T-helper 2 cell treated with Interferon-gamma antibody and Interleukin-4, amounts not matched to agents 5 μg/mL and 100 μg/mL, for 36 hours (primary cell): ENCODE results near the gene MAVS.
A peak's percentile ranks its signal among the peaks of the same experiment; 100 is the strongest.
"Not testable (repeated sequence)": the region's sequence is repeated elsewhere in the genome, so short reads cannot be mapped to it uniquely, and the experiment has no call there.

ENCODE experiments used
- DNase-seq: peaks from one replicate; pipeline ENCODE4 v3.0.0; 2021; ENCODE audit warnings: low spot score
- H3K27ac Mint-ChIP-seq: one replicate; pipeline ENCODE4 v1.8.0; 2021; ENCODE audit warnings: mild to moderate bottlenecking, mixed read lengths
- H3K27me3 Mint-ChIP-seq: one replicate; pipeline ENCODE4 v1.8.0; 2021; ENCODE audit warnings: low read depth, mixed read lengths
- H3K36me3 Mint-ChIP-seq: one replicate; pipeline ENCODE4 v1.8.0; 2021; ENCODE audit warnings: low read depth, mixed read lengths
- H3K4me1 Mint-ChIP-seq: one replicate; pipeline ENCODE4 v1.8.0; 2021; ENCODE audit warnings: low read depth, mixed read lengths
- H3K4me3 Mint-ChIP-seq: one replicate; pipeline ENCODE4 v1.8.0; 2022; ENCODE audit warnings: mild to moderate bottlenecking, moderate library complexity, mixed read lengths
- H3K9me3 Mint-ChIP-seq: one replicate; pipeline ENCODE4 v1.8.0; 2021; ENCODE audit warnings: mixed read lengths

Gene MAVS

GRCh38 chr20:3890999-3891929 lies 44.6 kb downstream of the MAVS start:
- H3K9me3 Mint-ChIP-seq: no peaks in the 10 kb centered on the region

GRCh38 chr20:3894796-3895195 lies 48.2 kb downstream of the MAVS start:
- H3K9me3 Mint-ChIP-seq: no peaks in the 10 kb centered on the region
- H3K27me3 Mint-ChIP-seq: no peaks in the 10 kb centered on the region
- peak overlapping the region; percentile 15 for H3K4me3 Mint-ChIP-seq
- no peak for DNase-seq
- peaks cover 47% of the 10 kb centered on the region for H3K36me3 Mint-ChIP-seq
- H3K27ac Mint-ChIP-seq: peak overlapping the region; percentile 11
- H3K4me1 Mint-ChIP-seq: peaks cover 53% of the 10 kb centered on the region

More at GRCh38 chr20:3890999-3891929, 44.6 kb downstream of the MAVS start:
- Mint-ChIP-seq H3K4me1 (peaks cover 51% of the 10 kb centered on the region), H3K27me3 (no peaks in the 10 kb centered on the region), H3K27ac (peak overlapping the region; percentile 94), H3K36me3 (peaks cover 52% of the 10 kb centered on the region), H3K4me3 (peak overlapping the region; percentile 98)
- no peak for DNase-seq

DNA sequence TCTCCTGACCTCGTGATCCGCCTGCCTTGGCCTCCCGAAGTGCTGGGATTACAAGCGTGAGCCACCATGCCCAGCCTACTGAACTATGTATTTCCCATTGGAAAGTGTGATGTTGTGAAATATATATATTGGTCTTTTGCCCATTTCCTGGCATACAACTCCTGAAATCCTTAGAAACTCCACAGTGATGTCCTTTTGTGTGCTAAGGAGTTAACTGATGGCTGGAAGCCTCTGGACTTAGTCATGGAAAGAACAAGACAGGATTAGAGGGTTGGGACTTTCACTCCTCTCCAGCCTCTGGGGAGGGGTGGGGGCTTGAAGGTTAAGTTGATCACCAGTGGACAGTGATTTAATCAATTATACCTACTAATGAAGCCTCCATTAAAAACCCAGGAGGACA lies 49.7 kb downstream of the MAVS start:
- Mint-ChIP-seq H3K4me1 (peaks cover 56% of the 10 kb centered on the region), H3K36me3 (peaks cover 35% of the 10 kb centered on the region), H3K27ac (no peak overlapping the region), H3K9me3 (no peaks in the 10 kb centered on the region), H3K4me3 (no peak overlapping the region), H3K27me3 (no peaks in the 10 kb centered on the region)
- DNase-seq: no peak

DNA sequence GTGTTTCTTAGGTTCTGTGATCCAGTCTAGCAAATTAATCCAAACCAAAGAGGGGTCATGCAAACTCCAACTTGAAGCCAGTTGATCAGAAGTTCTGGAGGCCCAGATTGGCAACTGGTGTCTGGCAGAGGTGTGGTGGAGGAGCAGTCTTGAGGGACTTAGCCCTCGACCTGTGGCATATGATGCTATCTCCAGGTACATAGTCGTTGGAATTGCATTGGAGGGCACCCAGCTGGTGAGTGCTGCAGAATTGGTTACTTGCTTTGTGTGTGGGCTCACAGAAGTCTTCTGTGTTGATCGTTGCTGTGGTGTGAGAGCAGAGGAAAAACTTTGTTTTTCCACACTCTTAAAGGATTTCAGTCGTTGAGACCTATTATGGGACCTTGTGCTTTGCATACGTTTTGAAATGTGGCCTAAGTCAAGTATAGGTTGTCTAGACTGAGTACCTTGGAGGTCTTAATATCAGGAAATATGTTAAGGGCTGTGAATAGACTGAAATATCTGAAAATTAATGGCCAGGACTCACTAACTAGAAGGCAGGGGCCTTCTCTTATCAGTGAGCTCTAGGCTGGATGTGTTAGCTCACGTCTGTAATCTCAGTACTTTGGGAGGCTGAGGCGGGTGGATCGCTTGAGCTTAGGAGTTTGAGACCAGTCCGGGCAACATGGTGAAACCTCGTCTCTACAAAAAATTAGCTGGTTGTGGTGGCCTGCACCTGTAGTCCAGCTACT lies 50.4 kb downstream of the MAVS start:
- Mint-ChIP-seq H3K36me3 (peaks cover 31% of the 10 kb centered on the region), H3K4me3 (no peak overlapping the region), H3K4me1 (peaks cover 56% of the 10 kb centered on the region), H3K27ac (no peak overlapping the region), H3K27me3 (no peaks in the 10 kb centered on the region), H3K9me3 (no peaks in the 10 kb centered on the region)
- DNase-seq: no peak

GRCh38 chr20:3898181-3898580 lies 51.5 kb downstream of the MAVS start:
- peaks cover 47% of the 10 kb centered on the region for H3K4me1 Mint-ChIP-seq
- H3K36me3 Mint-ChIP-seq: peaks cover 26% of the 10 kb centered on the region
- not testable (repeated sequence) for H3K9me3 Mint-ChIP-seq, DNase-seq, H3K4me3 Mint-ChIP-seq, H3K27ac Mint-ChIP-seq, H3K27me3 Mint-ChIP-seq

- H3K27me3 Mint-ChIP-seq: no peaks in the 10 kb centered on the region
- no peak overlapping the region for H3K4me3 Mint-ChIP-seq
- H3K36me3 Mint-ChIP-seq: peaks cover 22% of the 10 kb centered on the region
- H3K27ac Mint-ChIP-seq: no peak overlapping the region
- no peaks in the 10 kb centered on the region for H3K9me3 Mint-ChIP-seq
- peaks cover 43% of the 10 kb centered on the region for H3K4me1 Mint-ChIP-seq
- no peak for DNase-seq
These were observed 52.0 kb downstream of the MAVS start for GRCh38 chr20:3898639-3899038.

- no peaks in the 10 kb centered on the region for H3K9me3 Mint-ChIP-seq
- no peaks in the 10 kb centered on the region for H3K27me3 Mint-ChIP-seq
- H3K36me3 Mint-ChIP-seq: peaks cover 19% of the 10 kb centered on the region
- H3K27ac Mint-ChIP-seq: peak overlapping the region; percentile 63
- H3K4me3 Mint-ChIP-seq: peak overlapping the region; percentile 15
- peaks cover 46% of the 10 kb centered on the region for H3K4me1 Mint-ChIP-seq
- DNase-seq: no peak
These were observed 53.6 kb downstream of the MAVS start for GRCh38 chr20:3900187-3900604.

DNA sequence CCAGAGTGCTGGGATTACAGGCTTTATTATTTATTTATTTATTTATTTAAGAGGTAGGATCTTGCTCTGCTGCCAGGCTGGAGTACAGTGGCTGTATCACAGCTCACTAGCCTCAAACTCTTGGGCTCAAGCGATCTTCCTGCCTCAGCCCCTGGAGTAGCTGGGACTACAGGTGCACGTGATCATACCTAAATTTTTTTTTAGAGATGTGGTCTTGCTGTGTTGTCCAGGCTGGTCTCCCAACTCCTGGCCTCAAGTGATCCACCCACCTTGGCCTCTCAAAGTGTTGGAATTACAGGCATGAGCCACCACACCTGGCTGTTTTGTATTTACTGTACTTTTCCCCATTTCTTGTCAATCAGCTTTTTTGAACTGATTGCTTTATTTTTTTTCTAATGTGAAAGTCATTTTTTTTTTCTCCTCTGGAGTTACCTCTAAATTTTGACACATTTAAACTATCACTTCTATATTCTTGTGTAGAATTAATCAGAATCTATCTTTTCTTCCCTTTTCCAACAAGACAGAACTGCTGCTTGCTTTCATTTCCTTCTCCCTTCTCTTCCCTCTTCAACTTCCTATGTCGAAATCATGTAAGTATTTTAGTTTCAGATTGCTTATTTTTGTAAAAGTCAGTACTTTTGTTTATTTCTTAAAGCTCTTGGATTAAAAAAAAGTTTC lies 54.5 kb downstream of the MAVS start:
- DNase-seq: no peak
- Mint-ChIP-seq H3K4me3 (peak overlapping the region; percentile 43), H3K4me1 (peaks cover 42% of the 10 kb centered on the region), H3K9me3 (no peaks in the 10 kb centered on the region), H3K27ac (peak overlapping the region; percentile 79), H3K27me3 (no peaks in the 10 kb centered on the region), H3K36me3 (peaks cover 15% of the 10 kb centered on the region)

GRCh38 chr20:3901706-3902440 lies 55.2 kb downstream of the MAVS start:
- H3K27me3 Mint-ChIP-seq: no peaks in the 10 kb centered on the region
- H3K9me3 Mint-ChIP-seq: no peaks in the 10 kb centered on the region
- H3K4me3 Mint-ChIP-seq: peak overlapping the region; percentile 45
- H3K4me1 Mint-ChIP-seq: peaks cover 42% of the 10 kb centered on the region
- H3K36me3 Mint-ChIP-seq: peaks cover 12% of the 10 kb centered on the region
- DNase-seq: no peak
- peak overlapping the region; percentile 79 for H3K27ac Mint-ChIP-seq

DNA sequence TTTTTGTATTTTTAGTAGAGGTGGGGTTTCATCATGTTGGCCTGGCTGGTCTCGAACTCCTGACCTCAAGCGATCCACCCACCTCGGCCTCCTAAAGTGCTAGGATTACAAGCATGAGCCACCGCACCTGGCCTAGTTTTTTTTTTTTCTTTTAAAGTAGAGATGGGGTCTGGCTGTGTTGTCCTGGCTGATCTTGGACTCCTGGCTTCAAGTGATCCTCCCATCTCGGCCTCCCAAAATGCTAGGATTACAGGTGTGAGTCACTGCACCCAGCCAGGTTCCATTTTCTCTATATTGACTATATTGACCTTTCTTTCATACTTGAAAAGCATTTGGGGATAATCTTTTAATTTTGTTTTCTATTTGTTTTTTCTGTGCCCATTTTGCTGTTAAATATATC lies 55.8 kb downstream of the MAVS start:
- H3K36me3 Mint-ChIP-seq: peaks cover 8% of the 10 kb centered on the region
- no peak overlapping the region for H3K4me3 Mint-ChIP-seq
- no peaks in the 10 kb centered on the region for H3K9me3 Mint-ChIP-seq
- DNase-seq: no peak
- H3K4me1 Mint-ChIP-seq: peaks cover 41% of the 10 kb centered on the region
- peak overlapping the region; percentile 57 for H3K27ac Mint-ChIP-seq
- H3K27me3 Mint-ChIP-seq: no peaks in the 10 kb centered on the region

GRCh38 chr20:3904224-3904623 lies 57.6 kb downstream of the MAVS start:
- no peak overlapping the region for H3K27ac Mint-ChIP-seq
- peaks cover 48% of the 10 kb centered on the region for H3K4me1 Mint-ChIP-seq
- no peaks in the 10 kb centered on the region for H3K9me3 Mint-ChIP-seq
- peaks cover 22% of the 10 kb centered on the region for H3K36me3 Mint-ChIP-seq
- no peaks in the 10 kb centered on the region for H3K27me3 Mint-ChIP-seq
- no peak overlapping the region for H3K4me3 Mint-ChIP-seq
- DNase-seq: no peak

DNA sequence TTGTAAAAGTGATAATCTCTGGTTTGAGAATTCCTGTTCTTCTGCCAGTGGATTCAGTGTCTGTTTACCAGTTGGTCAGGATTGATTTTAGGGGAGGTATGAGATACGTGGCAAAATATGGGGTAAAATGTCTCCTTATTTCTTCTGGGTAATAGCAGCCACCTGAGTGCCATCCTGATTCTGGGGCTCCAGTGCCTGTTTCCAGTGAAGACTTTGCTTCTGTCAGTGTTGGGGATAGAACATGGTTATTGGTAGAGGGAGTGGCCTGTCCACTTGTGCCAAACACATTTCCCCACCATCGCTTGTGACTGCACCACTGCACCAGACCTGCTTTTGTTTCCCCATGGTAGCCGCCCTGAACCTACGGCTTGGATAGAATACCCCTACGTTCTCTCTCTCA lies 58.2 kb downstream of the MAVS start:
- DNase-seq: no peak
- no peak overlapping the region for H3K4me3 Mint-ChIP-seq
- H3K9me3 Mint-ChIP-seq: no peaks in the 10 kb centered on the region
- H3K27me3 Mint-ChIP-seq: no peaks in the 10 kb centered on the region
- H3K36me3 Mint-ChIP-seq: peaks cover 23% of the 10 kb centered on the region
- peaks cover 49% of the 10 kb centered on the region for H3K4me1 Mint-ChIP-seq
- H3K27ac Mint-ChIP-seq: peak overlapping the region; percentile 10
